Ishikawa (cell line): Measurements from ENCODE around the gene CHRDL1.

Experiments
- CEBPB ChIP-seq: IDR thresholded peaks from 2 replicates; pipeline ENCODE4 v1.6.1; 2012
- CREB1 ChIP-seq: IDR thresholded peaks from 2 replicates; pipeline ENCODE4 v1.6.1; 2012; ENCODE audit warnings: low read depth
- EGR1 ChIP-seq: IDR thresholded peaks from 2 replicates; pipeline ENCODE4 v1.6.1; 2012
- EP300 ChIP-seq: IDR thresholded peaks from 2 replicates; pipeline ENCODE4 v1.6.1; 2012; ENCODE audit warnings: borderline replicate concordance
- TCF12 ChIP-seq: IDR thresholded peaks from 2 replicates; pipeline ENCODE4 v1.6.1; 2012; ENCODE audit warnings: low read depth
- YY1 ChIP-seq: IDR thresholded peaks from 2 replicates; pipeline ENCODE4 v1.6.1; 2012; ENCODE audit warnings: low read depth
- TF ChIP-seq, protein P1 (sequence below): IDR thresholded peaks from 2 replicates; pipeline ENCODE4 v1.6.1; 2012
- TF ChIP-seq, protein P2 (sequence below): IDR thresholded peaks from 2 replicates; pipeline ENCODE4 v1.6.1; 2012; ENCODE audit warnings: low read depth, mild to moderate bottlenecking

DNA sequence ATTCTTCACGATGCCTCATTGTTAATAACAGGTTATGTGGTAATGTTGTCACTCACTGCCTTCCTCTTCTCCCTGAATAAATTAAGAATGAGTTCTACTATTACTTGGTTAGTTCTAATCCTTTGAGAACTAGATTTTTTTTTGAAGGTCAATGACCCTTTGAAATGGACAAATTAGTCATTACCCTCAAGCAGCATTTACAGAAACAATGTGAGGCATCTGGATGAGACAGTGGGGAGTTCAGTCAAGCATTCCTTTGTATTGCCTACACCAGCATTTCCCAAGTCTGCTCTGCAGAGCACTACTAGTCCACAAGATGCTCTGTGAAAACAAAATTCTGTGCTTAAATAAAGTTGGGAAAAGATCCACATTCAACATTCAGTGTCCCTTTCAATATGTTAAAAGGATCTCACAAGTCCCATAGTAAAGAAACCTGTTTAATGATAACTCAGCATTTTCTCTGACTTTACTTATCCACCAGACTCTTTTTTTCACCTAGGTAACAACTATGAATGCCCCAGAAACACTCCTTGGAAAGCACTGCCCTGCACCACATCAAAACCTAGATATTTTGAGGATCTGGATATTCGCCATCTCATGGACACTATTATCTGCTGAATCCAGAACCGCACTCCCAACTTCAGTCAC is 60.6 kb downstream of the CHRDL1 start:
- TF ChIP-seq EP300 = no peak
- TF ChIP-seq TCF12 = no peak
- TF ChIP-seq, protein P1, sequence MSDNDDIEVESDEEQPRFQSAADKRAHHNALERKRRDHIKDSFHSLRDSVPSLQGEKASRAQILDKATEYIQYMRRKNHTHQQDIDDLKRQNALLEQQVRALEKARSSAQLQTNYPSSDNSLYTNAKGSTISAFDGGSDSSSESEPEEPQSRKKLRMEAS = no peak
- no peak for TF ChIP-seq EGR1
- TF ChIP-seq CEBPB = no peak
- TF ChIP-seq CREB1 = no peak
- TF ChIP-seq, protein P2, sequence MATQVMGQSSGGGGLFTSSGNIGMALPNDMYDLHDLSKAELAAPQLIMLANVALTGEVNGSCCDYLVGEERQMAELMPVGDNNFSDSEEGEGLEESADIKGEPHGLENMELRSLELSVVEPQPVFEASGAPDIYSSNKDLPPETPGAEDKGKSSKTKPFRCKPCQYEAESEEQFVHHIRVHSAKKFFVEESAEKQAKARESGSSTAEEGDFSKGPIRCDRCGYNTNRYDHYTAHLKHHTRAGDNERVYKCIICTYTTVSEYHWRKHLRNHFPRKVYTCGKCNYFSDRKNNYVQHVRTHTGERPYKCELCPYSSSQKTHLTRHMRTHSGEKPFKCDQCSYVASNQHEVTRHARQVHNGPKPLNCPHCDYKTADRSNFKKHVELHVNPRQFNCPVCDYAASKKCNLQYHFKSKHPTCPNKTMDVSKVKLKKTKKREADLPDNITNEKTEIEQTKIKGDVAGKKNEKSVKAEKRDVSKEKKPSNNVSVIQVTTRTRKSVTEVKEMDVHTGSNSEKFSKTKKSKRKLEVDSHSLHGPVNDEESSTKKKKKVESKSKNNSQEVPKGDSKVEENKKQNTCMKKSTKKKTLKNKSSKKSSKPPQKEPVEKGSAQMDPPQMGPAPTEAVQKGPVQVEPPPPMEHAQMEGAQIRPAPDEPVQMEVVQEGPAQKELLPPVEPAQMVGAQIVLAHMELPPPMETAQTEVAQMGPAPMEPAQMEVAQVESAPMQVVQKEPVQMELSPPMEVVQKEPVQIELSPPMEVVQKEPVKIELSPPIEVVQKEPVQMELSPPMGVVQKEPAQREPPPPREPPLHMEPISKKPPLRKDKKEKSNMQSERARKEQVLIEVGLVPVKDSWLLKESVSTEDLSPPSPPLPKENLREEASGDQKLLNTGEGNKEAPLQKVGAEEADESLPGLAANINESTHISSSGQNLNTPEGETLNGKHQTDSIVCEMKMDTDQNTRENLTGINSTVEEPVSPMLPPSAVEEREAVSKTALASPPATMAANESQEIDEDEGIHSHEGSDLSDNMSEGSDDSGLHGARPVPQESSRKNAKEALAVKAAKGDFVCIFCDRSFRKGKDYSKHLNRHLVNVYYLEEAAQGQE = no peak
- TF ChIP-seq YY1 = no peak
